AG04450 (cell line): ENCODE results near the gene KCNS3. TPM values are rescaled to one million over a fixed set of nuclear protein-coding genes. Genes with fewer than 3 reads are reported as not detected.

Experiments used
- CTCF ChIA-PET: fragments of 300-600, 350-600 bp; formaldehyde crosslinking; extraction: SDS; loops from one replicate; lab custom pipeline; 2022; ENCODE audit warnings: antibody characterized with exemption, inconsistent platforms; lab: Charles Lee
- POLR2A ChIA-PET: fragments of 350-600 bp; formaldehyde crosslinking; extraction: SDS; loops from one replicate; lab custom pipeline; 2021; ENCODE audit warnings: antibody characterized with exemption, inconsistent platforms; lab: Yijun Ruan, JAX
- DNase-seq: peaks from one replicate; pipeline ENCODE4 v3.0.0-alpha.2; 2011; ENCODE audit warnings: low read depth, low spot score
- H3K27ac ChIP-seq: one replicate; pipeline ENCODE4 v1.5.1; 2012; ENCODE audit warnings: low read depth, low read length, control low read depth
- H3K27me3 ChIP-seq: one replicate; pipeline ENCODE4 v1.6.0; 2012; ENCODE audit warnings: low read length; ENCODE audit not compliant: control insufficient read depth, insufficient read depth
- H3K4me3 ChIP-seq: 2 replicates; pipeline ENCODE4 v1.5.1; 2011; ENCODE audit warnings: mild to moderate bottlenecking, low read depth, low read length, control low read depth
- H3K9me3 ChIP-seq: 2 replicates; pipeline ENCODE4 v1.5.1; 2012; ENCODE audit warnings: low read length; ENCODE audit not compliant: control insufficient read depth, insufficient read depth
- polyA plus RNA-seq: library from polyadenylated mRNA; depleted of rRNA; stranded (reverse); fragments of >200 nt; gene quantifications from 2 replicates; pipeline ENCODE4 v1.2.3, GENCODE V29; 2011
- TF ChIP-seq, protein P1 (sequence below): IDR thresholded peaks from 2 replicates; pipeline ENCODE4 v1.5.1; 2011; ENCODE audit warnings: low read depth, low read length, control low read depth, inconsistent platforms

The KCNS3 gene
- polyA plus RNA-seq, 1 experiment, result 0.46 TPM

DNA sequence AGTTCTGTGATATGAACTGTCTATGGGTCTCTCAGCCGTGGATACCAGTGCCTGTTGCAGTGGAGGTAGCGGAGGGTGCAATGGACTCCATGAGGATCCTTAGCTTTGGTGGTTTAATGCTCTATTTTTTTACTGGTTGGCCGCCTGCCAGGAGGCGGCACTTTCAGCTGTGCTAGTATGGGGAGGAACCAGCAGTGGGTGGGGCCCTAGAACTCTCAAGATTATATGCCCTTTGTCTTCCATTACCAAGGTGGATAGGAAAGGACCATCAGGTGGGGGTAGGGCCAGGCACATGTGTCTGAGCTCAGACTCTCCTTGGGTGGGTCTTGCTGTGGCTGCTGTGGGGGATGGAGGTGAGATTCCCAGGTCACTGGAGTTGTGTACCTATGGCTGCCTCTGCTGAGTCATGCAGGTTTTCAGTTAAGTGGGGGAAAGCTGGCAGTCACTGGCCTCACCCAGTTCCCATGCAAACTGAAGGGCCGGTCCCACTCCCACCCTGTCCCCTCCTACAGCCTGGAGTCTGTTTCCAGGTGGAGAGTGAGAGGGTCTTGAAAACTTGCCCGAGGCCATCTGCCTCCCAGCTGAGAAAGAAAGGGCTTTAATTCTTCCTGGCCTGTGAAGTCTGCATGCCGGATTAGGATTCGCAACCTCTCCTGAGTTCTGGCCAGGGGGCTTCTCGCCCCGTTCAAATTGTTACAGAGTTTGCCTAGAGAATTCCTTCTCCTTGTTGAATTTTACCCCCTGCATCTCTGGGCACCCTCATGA is 14.5 kb downstream of the KCNS3 start:
- POLR2A ChIA-PET, result no interaction called here
- H3K9me3 ChIP-seq, result no peaks in the 10 kb centered on the region
- H3K4me3 ChIP-seq, result no peak overlapping the region
- no peak overlapping the region for H3K27ac ChIP-seq
- TF ChIP-seq, protein P1, sequence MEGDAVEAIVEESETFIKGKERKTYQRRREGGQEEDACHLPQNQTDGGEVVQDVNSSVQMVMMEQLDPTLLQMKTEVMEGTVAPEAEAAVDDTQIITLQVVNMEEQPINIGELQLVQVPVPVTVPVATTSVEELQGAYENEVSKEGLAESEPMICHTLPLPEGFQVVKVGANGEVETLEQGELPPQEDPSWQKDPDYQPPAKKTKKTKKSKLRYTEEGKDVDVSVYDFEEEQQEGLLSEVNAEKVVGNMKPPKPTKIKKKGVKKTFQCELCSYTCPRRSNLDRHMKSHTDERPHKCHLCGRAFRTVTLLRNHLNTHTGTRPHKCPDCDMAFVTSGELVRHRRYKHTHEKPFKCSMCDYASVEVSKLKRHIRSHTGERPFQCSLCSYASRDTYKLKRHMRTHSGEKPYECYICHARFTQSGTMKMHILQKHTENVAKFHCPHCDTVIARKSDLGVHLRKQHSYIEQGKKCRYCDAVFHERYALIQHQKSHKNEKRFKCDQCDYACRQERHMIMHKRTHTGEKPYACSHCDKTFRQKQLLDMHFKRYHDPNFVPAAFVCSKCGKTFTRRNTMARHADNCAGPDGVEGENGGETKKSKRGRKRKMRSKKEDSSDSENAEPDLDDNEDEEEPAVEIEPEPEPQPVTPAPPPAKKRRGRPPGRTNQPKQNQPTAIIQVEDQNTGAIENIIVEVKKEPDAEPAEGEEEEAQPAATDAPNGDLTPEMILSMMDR, result no peak
- no peak for DNase-seq
- no peaks in the 10 kb centered on the region for H3K27me3 ChIP-seq
- CTCF ChIA-PET, result interaction anchor here (1.8 kb wide), 1 partner anchor 257 kb away, joined by 7 read pairs; no protein-coding TSS in a partner anchor

DNA sequence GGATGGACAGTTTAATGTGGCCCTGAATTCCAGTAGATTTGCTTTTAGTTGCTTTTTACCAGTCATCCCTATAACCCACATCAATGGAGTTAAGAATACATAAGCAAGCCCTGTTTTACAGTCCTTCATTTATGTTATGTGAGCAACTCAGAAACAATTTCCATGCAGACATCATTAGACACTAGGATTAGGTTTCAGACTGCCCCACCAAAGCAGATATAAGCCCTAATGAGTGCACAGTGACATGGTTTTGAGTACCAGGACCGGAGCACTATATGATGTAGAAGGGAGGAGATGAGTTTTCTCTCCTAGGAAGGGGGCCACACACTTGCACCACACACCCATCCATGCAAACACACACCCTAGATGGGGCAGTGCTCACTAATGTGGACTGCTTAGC is 15.5 kb downstream of the KCNS3 start:
- TF ChIP-seq, protein P1, result no peak
- no peaks in the 10 kb centered on the region for H3K27me3 ChIP-seq
- ChIA-PET CTCF (no interaction called here), POLR2A (no interaction called here)
- H3K4me3 ChIP-seq, result no peak overlapping the region
- no peak overlapping the region for H3K27ac ChIP-seq
- H3K9me3 ChIP-seq, result no peaks in the 10 kb centered on the region
- DNase-seq, result no peak

DNA sequence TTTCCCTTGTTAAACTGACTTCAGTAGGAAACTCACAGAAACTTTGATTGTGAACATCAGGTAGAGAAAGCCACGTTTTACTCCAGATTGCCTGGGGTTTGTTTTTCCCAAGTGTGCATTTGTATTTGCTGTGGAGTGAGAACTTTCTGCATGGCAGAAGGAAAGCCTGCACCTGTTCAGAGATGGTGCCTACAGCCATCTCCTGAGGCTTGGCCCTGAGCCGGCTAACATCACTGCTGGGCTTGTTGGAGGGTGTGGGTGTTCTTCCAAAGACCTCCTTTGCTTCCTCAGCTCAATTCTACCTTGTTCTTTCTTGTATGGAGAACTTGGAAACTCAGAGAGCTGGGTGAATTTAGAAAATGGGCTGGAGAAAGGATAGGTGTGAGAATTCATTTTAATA is 16.1 kb downstream of the KCNS3 start:
- DNase-seq, result no peak
- CTCF ChIA-PET, result interaction anchor here (0.9 kb wide), 1 partner anchor 255 kb away, joined by 3 read pairs; no protein-coding TSS in a partner anchor
- Histone ChIP-seq H3K9me3 (no peaks in the 10 kb centered on the region), H3K27me3 (no peaks in the 10 kb centered on the region), H3K27ac (no peak overlapping the region), H3K4me3 (no peak overlapping the region)
- POLR2A ChIA-PET, result no interaction called here
- TF ChIP-seq, protein P1, result no peak

DNA sequence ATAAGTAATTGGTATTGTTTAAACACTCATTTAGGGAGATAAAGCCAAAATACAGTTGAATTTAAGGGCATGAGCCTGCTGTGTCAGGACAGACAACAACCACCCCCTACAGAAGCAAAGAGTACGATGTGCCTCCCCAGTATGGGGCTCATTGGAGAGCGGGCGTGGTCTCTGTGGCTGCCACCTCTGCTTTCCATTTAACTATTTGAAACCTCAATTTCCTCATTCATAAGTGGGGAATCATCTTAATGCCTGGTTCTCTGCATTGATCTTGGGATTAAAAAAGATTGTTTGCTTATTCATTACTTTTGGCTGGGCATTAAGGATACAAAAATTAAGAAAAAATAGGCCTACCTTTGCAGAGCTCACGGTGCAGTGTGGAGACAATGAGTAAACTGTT is 21.4 kb downstream of the KCNS3 start:
- no peak overlapping the region for H3K4me3 ChIP-seq
- no peaks in the 10 kb centered on the region for H3K27me3 ChIP-seq
- no peak for DNase-seq
- no peak overlapping the region for H3K27ac ChIP-seq
- H3K9me3 ChIP-seq, result no peaks in the 10 kb centered on the region
- ChIA-PET CTCF (no interaction called here), POLR2A (no interaction called here)
- TF ChIP-seq, protein P1, result no peak

DNA sequence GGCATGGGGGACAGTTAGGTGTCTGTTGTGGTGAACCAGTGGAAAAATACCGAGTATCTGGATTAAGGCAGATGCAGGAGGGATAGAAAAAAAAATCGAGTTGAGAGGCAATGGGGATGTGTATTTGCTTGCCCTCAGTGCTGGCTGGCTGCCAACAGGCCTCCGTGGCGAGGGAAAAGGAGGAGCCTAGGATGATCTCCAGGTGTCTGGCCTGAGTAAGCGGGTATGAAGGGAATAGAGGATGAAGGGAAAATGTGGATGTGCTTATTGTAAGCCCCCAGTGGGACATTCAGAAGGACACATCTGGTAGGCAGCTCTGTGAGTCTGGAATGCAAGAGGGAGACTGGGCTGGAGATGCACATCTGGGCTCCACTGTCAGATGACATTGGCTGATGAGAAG is 22.8 kb downstream of the KCNS3 start:
- H3K9me3 ChIP-seq, result no peaks in the 10 kb centered on the region
- ChIA-PET CTCF (no interaction called here), POLR2A (no interaction called here)
- no peak for DNase-seq
- no peak overlapping the region for H3K27ac ChIP-seq
- TF ChIP-seq, protein P1, result no peak
- no peak overlapping the region for H3K4me3 ChIP-seq
- H3K27me3 ChIP-seq, result no peaks in the 10 kb centered on the region
